ENCODE measurements around the gene MCUB.

The MCUB gene

DNA sequence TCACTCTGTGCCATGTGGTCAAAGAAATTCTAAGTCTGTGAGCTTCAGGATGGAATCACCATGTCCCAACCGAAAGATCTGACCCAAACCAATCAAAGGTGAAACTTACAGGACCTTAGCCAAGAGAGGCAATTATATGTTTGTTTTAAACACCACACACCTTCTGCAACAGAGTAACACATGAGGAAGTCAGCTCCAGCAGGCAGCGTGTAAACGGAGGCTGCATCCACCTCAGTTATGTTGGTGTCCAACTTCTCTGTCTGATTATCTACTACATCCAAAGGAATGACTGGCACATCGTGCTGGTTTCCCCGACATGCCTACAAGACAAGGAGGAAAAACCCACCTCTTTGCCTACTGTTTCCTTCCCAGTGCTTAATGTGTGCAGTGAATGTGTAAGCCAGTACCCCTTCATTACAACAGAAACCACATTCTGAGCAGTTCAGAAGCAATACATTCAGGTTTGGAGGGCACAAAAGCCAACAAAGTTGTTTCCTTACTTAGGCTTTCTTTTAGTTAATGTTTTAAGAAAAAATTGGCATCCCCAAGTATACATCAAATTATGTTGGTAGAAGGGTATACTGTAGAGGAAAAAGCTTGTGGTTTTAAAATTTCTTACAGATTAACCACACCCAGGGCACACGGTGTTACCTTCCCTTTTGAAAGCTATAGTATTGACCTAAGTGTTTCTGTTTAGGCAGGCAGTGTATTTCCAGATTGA is 130.8 kb downstream of the MCUB start:
- peak; percentile 45 for DNase-seq

DNA sequence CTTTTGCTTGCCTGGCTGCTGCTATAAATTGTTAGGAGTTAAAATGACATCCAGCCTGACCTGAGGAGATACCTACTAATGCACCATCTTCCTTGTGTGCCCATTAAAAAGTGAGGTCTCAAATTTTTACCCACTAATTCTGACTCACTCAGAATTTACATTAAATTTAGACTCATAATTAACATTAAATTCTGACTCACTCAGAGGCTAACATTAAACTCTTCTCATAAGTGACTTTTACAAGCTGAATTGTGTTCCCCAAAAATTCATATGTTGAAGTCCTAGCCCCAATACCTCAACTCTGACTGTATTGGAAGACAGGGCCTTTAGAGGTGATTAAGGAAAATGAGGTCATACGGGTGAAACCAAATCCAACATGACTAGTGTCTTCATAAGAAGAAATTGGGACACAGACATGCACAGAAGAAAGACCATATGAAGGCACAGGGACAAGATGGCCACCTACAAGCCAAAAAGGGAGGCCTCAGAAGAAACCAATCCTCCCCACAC is 131.4 kb downstream of the MCUB start:
- no peak for DNase-seq

DNA sequence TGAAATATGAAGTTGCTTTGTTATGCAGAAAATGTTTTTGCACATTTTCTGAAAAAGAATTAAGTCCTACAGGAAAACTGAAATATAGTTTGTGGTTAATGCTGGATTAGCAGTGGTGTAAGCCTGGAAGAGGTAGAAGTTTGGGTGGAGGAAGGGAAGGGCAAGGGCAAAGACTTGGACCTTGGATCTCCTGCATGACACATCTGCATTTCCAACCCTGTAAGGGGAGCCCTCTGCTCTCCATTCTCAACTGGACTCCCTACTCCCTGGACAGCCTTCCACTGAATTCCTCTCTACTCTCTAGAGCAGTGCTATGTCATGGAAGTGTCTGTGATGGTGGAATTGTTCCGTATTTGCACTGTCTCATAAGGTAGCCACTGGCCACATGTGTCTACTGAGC is 138.6 kb downstream of the MCUB start:
- DNase-seq, result no peak

DNA sequence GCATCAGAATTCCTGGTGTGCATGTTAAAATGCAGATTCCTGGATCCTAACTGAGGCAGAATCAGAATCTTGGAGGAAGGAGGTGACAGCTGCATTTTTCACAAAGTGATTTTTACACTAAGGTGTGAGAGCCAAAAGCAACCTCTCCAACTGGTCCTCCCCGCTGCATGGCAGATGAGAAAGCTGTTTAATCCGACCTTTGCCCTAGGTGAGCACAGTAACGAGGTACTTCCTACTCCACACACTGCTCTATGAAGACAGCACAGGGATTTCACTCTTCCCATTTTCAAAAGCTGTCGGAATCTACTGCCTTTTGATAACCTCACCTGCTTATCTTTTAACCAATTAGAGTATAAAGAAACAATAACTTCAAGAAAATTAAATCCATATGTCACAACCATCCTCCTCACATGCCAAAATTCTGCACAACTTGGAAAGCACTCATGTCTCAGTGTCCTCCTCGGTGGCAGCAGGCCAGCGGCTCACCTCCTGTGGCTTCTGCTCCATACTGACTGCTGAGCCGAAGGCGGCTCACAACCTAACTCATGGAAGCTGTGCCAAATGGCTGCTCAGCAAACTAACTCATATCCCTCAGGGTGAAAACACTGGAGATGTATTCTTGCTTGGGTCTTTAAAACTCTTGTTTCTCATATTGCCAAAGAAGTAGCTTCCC is 139.6 kb downstream of the MCUB start:
- no peak for DNase-seq

DNA sequence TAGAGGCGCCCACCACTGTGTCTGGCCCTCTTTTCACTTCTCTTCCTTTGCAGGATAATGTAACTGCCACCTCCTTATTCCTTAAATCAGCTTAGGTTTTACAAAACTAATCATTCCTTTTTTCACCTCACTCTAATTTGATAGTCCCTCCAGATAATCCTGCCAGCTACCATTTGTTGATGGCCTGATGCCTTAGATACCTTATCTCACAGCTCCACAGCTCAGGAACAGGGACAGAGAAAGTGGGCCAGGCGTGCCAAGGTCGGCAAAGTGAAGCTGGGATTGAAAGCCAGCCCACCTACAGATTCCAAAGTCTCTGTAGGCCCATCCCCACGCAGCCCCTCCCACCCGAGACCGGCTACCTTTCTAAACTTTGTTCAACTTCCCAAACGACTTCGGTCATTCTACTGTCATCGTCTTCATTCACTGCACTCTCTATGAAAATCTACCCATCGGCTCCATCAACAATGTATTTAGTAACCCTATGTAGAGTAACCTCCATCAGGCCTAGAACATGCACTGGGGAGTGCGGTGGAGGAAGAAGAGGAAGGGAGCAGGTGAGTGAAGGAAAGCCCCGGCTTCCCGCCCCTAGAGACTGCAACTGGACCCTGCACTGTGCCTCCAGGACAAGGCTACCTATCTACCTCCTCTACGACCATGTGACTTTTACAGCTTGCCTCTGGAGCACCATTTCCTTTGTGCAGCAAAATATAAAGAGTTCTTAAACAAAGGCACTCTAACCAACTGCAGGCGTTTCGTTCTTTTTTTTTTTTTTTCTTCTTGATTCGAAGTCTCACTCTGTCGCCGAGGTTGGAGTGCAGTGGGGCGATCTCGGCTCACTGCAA is 141.7 kb downstream of the MCUB start:
- DNase-seq, result no peak

DNA sequence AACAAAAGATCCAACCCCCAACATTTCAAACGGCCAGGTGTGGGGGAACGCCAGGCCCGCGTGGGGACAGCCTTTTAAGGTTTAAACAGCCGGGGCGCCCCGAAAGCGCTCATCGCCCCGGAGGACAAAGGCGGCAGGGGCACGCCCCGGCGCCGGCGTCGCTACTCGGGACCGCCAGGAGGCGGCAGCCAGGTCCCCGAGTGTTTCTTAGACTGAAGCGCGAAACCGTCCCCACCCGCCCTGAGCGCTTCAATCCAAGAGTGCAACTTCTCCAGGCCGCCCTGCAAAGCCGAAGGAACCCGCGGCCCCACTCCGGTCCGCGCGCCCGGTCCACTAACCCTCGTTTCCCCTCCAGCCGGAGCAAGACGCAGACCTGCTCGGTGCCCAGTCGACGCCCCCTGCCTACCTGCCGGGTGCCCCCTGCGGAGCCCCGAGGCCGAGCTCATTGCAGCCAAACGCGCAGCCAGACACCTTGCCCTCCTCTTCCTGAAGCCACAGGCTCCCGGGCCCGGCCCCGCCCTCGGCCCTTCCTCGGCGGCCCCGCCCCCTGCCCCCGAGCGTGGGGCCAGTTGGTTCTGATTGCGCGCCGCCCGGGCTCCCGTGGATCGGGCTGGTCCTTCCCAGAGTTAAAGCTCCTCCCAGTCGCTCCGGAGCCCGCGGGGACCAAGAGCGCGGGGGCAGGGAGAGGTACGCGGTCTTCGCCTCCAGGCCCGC is 143.1 kb downstream of the MCUB start, which contains the start of gene CASP6:
TSS of gene CASP6 (minus strand) at position 496 of the 714 bp plus-strand sequence. CDS start at position 446, 50 bp downstream.
- DNase-seq, result peak; percentile 78

DNA sequence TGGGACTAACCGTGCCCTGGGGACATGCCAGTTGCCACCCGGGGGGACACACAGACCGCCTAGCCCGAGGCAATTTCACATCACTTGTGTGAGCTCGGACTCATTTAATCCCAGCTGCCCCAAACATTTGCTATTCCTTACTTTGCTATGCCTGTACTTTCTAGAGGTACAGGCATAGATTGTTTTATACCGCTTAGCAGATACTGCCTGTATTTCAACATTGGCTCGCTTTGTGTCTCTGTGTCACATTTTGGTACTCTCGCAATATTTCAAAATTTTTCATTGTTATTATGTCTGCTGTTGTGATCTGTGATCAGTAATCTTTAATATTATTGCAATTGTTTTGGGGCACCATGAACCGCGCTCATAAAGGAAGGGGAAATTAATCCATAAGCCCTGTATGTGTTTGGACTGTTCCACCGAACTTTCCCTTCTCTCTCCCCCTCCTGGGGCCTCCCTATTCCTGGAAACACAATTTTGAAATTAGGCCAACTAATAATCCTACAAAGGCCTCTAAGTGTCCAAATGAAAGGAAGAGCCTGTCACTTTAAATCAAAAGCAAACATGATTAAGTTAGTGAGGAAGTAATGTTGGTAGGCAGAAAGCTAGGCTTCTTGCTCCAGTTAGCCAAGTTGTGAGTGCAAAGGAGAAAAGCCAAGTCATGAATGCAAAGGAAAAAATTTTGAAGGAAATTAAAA is 143.8 kb downstream of the MCUB start:
- DNase-seq, result no peak

DNA sequence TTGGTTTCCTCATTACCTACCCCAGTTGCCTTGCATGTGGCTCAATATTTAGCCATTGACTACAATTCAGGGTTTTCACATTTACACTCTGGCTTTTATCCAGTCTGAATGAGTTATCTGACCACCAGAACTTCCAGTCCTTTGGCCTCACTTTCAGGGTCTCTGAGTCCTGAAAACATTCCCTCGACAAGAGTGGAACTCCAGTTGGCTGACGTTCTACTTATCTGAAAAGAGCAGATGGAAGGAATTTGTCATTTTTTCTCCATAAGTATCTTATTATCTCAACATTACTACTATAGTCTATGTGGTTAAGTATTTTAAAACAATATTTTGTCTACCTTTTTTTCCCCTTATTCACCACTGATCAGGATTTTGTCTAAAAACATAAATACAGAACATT is 148.4 kb downstream of the MCUB start:
- DNase-seq, result no peak

DNA sequence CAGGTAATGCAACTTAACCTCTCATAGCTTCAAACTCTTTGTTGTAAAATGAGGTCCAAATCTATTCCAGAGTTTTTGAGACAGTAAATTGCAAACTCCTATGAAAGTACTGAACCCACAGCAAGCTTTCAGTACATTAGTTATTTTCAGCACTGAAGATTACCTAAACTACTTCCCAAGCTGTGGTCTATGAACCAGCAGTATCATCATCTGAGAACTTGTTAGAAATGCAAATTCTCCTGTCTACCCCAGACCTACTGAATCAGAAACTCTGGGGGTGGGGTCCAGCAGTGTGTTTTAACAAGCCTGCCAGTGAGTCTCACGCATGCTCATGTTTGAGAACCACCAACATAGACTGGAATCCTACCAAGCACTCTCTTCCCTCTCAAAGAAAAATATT is 148.9 kb downstream of the MCUB start:
- DNase-seq, result no peak

DNA sequence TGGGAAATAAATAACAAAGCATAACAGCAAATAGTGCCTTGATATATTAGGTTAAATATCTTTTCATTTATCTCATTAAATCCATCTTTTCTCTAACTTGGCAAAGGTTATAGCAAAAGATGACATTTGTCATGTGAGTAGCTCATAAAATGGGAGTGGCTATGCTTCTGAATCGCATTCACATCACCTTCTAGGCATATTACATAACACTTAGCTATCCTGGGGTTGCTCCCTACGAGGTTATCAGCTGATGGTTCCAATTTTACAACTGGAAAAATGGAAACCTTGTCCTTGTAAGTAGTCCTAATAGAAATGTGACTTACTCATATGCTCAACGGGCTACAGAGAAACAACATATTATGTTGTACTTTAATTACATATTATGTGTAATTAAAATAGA is 153.5 kb downstream of the MCUB start:
- DNase-seq, result no peak

DNA sequence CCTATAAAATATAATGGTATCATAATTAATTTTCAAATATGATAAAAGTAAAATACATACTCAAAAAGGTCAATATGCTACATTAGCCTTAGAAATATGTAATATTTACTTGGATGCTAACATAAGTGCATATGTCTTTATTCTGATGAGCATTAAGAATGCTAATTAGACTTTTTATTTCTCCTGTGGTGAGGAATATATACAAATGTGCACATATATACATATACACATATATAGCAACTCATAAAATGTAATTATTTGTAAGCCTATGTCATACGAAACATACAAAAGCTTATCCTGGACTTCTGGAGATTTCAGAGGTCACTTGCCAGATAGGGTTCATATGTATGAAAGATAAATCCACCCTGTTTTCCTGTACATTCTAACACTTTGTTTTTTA is 158.7 kb downstream of the MCUB start:
- no peak for DNase-seq

DNA sequence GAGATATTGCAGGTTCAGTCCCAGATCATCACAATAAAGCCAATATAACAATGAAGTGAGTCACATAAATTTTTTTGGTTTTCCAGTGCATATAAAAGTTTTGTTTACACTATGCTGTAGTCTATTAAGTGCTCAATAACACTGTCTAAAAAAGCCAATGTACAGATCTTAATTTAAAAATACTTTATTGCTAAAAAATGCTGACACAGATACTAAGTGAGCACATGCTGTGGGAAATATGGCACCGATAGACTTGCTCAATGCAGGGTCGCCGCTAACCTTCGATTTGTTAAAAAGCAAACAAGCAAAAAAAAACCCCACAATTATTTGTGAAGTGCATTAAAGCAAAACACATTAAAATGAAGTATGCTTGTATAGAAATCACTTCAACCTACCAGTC is 159.6 kb downstream of the MCUB start:
- no peak for DNase-seq

DNA sequence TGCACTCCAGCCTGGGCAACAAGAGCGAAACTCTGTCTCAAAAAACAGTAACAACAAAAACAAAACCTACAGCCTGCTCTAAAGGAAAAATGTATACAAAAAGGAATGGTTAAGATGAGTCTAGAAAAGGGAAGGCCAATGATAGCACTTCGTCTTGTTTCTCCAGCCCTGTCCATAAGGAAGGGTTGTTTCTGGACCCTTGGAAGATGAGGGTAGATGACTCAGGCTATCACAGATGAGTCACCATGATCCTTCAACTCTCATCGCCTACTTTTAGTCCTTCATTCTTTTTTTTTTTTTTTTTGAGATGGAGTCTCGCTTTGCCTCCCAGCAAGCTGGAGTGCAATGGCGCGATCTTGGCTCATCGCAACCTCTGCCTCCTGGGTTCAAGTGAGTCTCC is 161.0 kb downstream of the MCUB start:
- no peak for DNase-seq

DNA sequence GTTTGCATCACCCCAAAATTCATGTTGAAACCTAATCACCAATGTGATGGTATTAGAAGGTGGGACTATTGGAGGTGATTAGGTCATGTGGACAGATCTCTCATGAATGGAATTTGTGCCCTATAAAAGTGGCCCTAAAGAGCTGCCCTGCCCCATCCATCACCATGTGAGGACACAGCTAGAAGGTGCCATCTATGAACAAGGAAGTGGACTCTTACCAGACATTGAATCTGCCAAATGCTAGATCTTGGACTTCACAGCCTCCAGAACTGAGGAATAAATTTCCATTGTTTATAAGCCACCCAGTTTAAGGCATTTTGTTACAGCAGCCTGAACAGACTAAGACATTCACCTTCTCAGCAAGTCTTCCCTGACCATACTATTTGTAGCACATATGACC is 162.3 kb downstream of the MCUB start:
- DNase-seq, result no peak

DNA sequence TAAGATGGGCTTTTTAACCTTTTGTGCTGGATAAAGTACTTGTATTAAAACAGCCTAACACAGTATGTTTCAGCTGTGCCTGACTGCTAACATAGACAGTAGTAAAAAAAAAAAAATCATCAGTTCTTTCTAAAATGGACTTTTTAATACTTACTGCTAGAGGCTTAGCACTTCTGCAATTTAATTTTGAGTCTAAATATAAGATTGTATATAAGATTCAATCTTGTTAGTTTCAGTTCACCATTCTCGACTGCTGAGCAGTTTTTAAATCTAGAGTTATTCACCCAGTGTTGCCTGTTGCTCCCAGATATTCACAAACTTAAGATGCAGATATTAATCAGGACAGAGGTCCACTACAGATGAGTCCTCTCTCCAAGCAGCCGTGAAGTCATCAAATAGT is 163.1 kb downstream of the MCUB start:
- DNase-seq, result no peak

DNA sequence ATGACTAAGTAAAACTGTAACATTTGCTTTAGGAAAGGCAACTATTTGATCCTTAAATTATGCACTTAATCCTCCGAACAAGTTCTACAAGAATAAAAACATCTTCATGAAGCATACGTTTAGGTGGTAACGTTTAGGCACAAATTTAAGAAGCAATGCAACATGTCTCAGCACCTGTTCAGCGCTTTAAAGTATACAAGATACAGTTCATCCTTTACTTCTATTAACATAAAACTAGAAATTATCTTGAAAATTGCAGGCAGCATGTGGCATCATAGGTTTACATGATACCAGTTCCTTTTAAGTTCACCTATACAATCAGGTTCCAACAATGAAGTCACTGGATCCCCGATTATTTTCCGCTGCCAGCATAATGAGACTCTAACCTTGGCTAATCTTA is 168.3 kb downstream of the MCUB start:
- no peak for DNase-seq

DNA sequence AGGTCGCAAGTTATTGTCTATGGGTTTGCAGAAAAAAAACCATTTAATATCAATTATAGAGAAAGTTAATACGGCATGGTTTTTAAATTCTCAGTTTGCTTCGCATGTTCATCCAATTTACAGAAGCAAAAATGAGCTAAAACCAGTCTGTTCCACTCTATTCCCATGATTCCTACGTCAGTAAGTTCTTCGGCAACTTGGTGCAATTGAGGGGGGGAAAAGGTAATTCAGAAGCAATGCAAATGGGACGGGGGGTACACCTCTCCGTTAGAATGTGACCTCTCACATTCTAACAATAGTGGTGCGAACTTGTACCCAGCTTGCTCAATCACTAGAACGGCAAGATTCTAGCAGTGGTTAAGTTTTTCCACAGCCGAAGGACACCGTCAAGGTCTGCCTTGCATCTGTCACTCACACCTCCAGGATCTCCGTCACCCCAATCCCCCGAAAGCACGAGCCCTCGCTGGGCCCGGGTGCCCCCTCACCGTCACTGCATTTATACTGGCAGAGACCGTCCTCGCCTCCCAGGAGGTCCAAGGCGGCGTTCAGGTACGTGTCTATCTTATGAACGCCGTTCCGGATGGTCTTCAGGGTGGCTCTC is 169.2 kb downstream of the MCUB start:
- no peak for DNase-seq

DNA sequence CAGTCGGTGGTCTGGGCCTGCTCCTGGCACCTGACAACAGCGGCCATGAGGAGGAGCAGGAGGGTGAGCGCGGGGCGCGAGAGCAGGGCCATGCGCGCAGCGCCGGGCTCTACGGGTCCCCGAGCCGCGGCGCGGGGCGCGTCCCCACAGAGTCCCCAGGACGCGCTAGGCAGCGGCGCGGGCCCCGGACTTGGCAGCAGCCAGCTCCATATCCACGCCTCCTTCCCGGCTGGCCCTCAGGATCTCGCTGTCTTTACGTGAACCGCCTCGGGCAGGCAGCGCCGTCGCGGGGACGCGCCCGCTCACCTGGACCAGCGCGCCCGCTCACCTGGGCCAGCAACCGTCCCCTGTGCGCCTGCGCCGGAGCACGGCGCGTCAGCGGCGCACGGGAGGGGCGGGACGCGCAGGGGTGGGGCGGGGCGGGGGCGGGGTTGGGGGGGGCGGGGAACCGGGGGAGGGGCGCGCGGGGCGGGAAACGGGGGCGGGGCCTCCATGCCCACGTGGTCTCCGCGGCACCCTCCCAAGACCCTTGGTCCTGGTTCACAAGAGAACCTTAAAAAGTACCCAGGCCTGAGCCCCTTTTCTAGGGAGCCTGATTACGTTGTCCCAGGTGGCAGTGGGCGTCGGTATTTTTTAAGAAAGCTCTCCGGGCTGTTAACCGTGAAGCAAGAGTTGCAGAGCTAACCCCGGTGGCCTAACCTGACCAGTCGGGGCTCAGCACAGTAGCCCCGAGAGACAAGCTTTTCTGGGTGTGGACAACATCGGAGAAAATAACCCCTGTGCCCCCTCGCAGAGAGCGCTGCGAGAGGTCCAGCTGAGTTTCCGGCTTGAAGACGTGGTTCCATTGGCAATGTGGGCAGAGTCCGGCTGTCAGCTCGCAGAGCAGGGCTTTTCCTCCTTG is 169.9 kb downstream of the MCUB start, which contains the start of gene PLA2G12A:
TSS of gene PLA2G12A (minus strand) at position 353 of the 901 bp plus-strand sequence. CDS start at position 92, 261 bp downstream.
- peak; percentile 82 for DNase-seq

DNA sequence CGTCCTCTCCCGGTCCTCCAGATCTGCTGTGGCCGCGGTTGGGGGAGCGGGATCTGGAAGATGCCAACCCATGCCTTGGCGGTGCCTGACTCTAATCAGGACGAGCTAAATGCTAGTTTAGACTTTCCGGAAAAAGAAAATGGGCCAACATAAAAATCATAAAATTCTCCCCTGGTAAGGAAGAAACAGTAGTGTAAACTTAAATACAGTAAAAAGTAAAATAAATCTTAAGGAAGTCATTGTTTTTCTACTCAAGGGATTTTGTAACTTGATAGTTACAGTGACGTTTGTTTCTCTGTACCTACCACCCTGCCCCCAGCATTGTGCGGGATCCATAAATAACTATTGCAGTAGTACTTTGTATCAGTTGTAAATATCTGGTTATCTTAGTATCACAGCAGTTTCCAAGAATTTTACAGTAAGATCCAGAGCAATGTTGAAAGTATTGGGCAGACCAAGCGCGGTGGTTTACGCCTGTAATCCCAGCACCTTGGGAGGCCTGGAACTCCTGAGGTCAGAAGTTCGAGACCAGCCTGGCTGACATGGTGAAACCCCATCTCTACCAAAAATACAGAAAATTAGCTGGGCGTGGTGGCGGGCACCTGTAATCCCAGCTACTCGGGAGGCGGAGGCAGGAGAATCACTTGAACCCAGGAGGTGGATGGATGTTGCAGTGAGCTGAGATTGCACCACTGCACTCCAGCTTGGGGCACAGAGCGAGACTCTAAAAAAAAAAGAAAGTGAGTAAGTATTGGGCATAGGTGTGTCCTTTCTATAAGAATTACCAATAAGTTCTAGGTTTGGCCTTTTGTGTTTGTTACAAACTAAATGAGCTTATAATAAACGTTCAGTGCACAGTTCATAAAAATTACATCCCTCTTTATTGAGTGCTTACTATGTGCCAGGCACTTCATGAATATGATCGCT is 170.8 kb downstream of the MCUB start:
- DNase-seq, result no peak
